Measurements from ENCODE around the gene ERN1. TPM values are rescaled to one million over a fixed set of nuclear protein-coding genes. Genes with fewer than 3 reads are reported as not detected.

Gene ERN1
- total and polyA plus RNA-seq, 2 of the 13 experiments (the other 11 are each of a cell fraction or from before 2014, with no cell fraction given): 6.0 to 12.7 TPM

DNA sequence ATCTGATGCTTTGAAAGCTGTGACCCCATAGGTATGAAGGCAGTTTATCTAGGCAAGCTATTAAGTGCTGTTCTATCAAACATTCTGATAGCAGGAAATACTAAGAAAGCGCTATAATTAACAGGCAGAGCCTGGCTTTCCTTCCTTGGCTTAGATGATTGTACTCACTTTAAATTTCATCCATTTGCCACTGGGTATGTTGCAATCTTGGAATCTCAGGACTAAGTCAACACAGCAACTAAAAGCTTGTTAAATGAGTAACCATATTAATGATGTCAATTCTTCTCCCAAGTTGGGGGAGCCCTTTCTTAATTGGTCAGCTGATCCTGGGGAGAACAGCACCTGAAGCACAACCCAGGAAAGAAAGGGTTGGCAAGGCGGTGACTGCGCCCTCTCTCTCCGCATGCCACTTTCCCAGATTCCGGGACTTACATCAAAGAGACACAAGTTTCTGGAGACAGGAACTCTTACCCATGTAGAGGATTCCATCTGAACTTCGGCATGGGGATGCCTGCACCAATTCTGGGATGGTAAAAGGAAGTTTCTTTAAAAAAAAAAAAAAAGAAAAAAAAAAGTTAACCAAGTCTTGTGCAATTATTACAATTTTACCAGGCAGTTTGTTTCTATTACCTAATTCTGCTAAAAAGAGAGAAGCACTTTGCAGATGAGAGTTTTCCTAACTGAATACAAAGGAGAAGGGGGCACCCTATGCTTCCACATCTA, 55.1 kb downstream of the ERN1 start:
- Histone ChIP-seq H2AFZ (ENCODE audit: low read length) (no peak overlapping the region), H3K27ac (ENCODE audit: extremely low read length, insufficient read depth, low read length) (peak overlapping the region; percentile 58), H3K4me2 (ENCODE audit: low read depth, low read length) (peak overlapping the region; percentile 61), H3K79me2 (ENCODE audit: insufficient read depth, low read length) (no peaks in the 10 kb centered on the region), H4K20me1 (ENCODE audit: insufficient read depth, low read length) (no peaks in the 10 kb centered on the region), H3K36me3 (replicated peaks in 1 of 2; ENCODE audit: control insufficient read depth in 1 of 2, insufficient read depth in 2 of 2, low read length in 2 of 2) (peaks cover 18 to 52% of the 10 kb centered on the region in 2 experiments), H3K4me3 (replicated peaks in 1 of 3; ENCODE audit: insufficient read depth in 1 of 3, low read depth in 2 of 3, low read length in 3 of 3) (peak overlapping the region in 1 of 3 experiments; percentile 44; a peak in 1 of 6 replicates), H3K9me3 (ENCODE audit: low read length) (no peaks in the 10 kb centered on the region), H3K9ac (ENCODE audit: insufficient read depth, low read depth, low read length) (0 out of 2 replicates have a peak overlapping the region, but pooled peaks have one; percentile 20), H3K27me3 (ENCODE audit: control insufficient read depth in 1 of 2, insufficient read depth in 2 of 2, low read length in 2 of 2) (no peaks in the 10 kb centered on the region), H3K4me1 (ENCODE audit: insufficient read depth, low read length) (peaks cover 48% of the 10 kb centered on the region)
- in situ Hi-C loops (cut with HindIII; ENCODE audit: extremely low pct_ligation_motif_present, low pct_unique_long_range_greater_than_20kb): no loop called here
- peak; percentile 94 for FAIRE-seq
- CTCF ChIA-PET (ENCODE audit: low intra/inter-chr PET ratio, low total read pairs): no interaction called here
- WGBS (ENCODE audit: low lambda C conversion rate): 20% methylated on average over 6 of the region's 6 CpGs
- TSS peak; percentile 76 for BruUV-seq (replicated peaks)
- peak; percentile 82 for DNase-seq (ENCODE audit: low spot score)
- POLR2A ChIA-PET: interaction anchor here (0.6 to 4.5 kb wide), 14 partner anchors 8 to 141 kb away, joined by 3 to 48 read pairs (median 6); partner anchors contain the start of gene ERN1
- peak; percentile 77 for ATAC-seq
- intact Hi-C loops (cut with micrococcal nuclease; ENCODE audit: unreplicated experiment): loop anchor here (1.0 kb wide), 1 partner anchor 7 kb away; no protein-coding TSS in a partner anchor
- 0 out of 2 replicates have a peak, but pooled peaks have one; percentile 43 for TF ChIP-seq HNRNPL (IDR thresholded peaks at IDR 0.05; ENCODE audit: low read depth, low read length)
- TF ChIP-seq, protein P1, sequence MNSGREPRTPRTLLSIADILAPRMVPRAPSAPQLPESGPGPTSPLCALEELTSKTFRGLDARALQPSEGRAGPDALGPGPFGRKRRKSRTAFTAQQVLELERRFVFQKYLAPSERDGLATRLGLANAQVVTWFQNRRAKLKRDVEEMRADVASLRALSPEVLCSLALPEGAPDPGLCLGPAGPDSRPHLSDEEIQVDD (CRISPR knock-in tag; IDR thresholded peaks at IDR 0.05; ENCODE audit: borderline replicate concordance): no peak
- peak; percentile 49 for TF ChIP-seq ASH2L (IDR thresholded peaks at IDR 0.05; ENCODE audit: insufficient read length, low read depth, low read length)
- TF ChIP-seq POGK (CRISPR knock-in tag; conservative IDR thresholded peaks at IDR 0.05): 0 out of 2 replicates have a peak, but pooled peaks have one; percentile 17
- peak; percentile 89 for TF ChIP-seq ELF3 (CRISPR knock-in tag; IDR thresholded peaks at IDR 0.05)
- TF ChIP-seq, protein P2, sequence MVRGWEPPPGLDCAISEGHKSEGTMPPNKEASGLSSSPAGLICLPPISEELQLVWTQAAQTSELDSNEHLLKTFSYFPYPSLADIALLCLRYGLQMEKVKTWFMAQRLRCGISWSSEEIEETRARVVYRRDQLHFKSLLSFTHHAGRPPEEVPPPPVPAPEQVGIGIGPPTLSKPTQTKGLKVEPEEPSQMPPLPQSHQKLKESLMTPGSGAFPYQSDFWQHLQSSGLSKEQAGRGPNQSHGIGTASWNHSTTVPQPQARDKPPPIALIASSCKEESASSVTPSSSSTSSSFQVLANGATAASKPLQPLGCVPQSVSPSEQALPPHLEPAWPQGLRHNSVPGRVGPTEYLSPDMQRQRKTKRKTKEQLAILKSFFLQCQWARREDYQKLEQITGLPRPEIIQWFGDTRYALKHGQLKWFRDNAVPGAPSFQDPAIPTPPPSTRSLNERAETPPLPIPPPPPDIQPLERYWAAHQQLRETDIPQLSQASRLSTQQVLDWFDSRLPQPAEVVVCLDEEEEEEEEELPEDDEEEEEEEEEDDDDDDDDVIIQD (CRISPR knock-in tag; IDR thresholded peaks at IDR 0.05; ENCODE audit: low read depth): peak; percentile 30; the same call in 1 of the 2 replicates
- no peak for TF ChIP-seq NAIF1 (CRISPR knock-in tag; IDR thresholded peaks at IDR 0.05; ENCODE audit: borderline replicate concordance)
- peak; percentile 42; the same call in 1 of the 2 replicates for TF ChIP-seq HNF1B (CRISPR knock-in tag; IDR thresholded peaks at IDR 0.05)
- peak; percentile 27; the same call in 1 of the 2 replicates for TF ChIP-seq NFKBIZ (CRISPR knock-in tag; IDR thresholded peaks at IDR 0.05)
- TF ChIP-seq ZFP90 (CRISPR knock-in tag; IDR thresholded peaks at IDR 0.05; ENCODE audit: borderline replicate concordance): 0 out of 2 replicates have a peak, but pooled peaks have one; percentile 22
- no peak for TF ChIP-seq ZNF572 (CRISPR knock-in tag; IDR thresholded peaks at IDR 0.05)
- TF ChIP-seq ZNF816 (CRISPR knock-in tag; IDR thresholded peaks at IDR 0.05; ENCODE audit: borderline replicate concordance): no peak
- TF ChIP-seq EHMT2 (IDR thresholded peaks at IDR 0.05; ENCODE audit: borderline replicate concordance, low read depth, low read length): peak; percentile 70; the same call in 1 of the 2 replicates

Data from HepG2 (cell line).